HG03060 (cell line): ENCODE measurements around the gene BHLHE23.

Experiments used
- ATAC-seq: cut with Tn5 transposase; IDR thresholded peaks from one replicate; pipeline ENCODE4 v1.9.1; 2021; ENCODE audit warnings: low read depth, moderate number of reproducible peaks; ENCODE audit not compliant: unreplicated experiment

BHLHE23 gene

DNA sequence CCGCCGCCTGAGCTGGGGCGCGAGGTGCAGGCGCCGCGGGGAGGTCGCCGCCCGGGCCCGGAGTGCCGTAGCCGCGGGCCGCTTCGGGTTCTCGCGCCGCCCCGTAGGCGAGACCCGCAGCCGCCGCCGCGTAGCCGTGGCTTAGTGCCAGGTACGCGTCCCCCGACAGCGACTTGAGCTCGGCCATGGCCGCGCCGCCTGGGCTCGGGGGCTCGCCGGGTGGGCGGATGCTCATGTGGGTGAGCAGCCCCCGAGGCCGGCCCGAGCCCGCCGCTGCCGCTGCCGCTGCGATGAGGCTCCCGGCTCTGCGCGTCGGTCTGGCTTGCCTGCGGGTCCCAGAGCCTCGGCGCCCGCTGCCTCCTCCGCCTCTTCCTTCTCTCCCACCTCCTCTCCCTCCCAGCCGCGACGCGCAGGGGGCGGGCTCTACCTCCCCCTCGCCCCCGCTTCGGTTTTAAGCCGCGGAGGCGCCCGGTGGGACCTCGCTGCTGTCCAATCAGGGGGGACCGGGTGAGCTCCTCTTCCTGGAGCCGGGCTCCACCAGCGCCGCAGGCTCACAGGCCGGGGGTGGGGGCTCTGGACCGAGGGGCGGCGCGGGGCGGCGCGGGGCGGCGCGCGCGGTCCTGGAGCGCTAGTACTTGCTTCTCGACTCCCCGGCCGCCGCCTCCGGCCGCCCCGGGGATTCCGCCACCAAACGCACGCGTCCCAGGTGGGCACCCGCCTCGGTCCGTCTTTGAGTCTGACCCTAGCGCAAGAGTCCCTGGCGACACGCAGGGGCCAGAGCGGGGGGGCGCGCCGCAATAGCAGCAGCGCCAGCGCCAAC, at the start of gene BHLHE23:
Gene BHLHE23 (minus strand): TSS at position 425 of the 820 bp plus-strand sequence. CDS start 190 bp downstream, at position 235.
- no peak for ATAC-seq

DNA sequence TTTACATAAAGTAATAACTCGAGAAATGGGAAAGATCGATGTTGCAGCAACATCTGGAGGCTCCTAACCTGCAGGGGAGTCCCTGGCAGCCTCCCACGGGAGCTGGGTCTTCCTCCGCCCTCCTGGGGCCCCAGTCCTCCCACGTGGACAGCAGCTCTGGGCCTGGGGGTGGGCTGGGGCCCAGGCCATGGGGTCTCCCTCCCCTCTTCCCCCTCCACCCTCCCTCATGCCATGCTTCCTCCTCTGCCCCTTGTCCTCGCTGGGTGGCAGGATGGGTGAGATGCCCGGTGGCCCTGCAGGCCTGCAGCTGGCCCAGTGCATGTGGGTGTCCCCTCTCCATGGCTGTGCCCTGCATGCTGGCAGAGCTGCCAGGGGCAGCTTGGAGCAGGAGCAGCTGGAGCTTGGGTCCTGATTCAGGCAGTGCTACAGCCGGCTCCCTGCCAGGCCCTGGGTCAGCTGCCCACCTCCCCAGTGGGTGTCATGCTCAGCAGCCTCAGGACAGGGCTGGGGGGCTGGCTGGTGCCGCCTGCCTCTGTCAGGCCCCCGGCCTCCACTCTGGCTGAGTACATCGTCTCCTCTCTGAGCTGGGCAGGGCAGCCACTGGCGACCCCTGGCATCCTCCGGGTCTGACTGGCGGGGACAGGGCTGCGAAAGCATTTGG, 48.9 kb upstream of the BHLHE23 start:
- ATAC-seq, result no peak

DNA sequence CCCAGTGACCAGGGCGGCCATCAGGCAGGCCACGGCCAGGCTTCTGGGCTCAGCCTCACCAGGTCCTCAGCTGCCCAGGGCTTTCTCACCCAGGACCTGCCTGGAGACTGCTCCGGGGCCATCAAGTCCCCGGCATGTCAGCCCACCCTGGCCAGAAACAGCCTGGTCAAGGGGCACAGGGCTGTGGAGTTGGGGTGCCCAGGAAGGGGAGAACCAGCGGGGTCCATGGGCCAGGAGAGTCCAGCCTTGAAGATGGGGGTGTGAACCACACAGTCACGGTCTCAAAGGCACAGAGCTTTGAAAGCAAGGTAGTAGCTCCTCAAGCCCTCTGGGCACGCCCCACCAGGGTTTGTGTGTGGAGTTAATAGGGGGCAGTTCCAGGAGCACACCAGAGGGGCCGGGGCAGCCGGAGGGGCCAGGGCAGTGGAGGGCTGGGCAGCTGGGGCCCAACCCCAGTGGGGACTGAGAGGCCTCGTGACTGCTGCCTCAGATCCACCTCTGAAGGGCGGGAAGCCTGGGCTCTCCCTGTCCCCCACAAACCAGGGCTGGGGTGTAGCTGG, 48.0 kb upstream of the BHLHE23 start:
- ATAC-seq, result no peak

DNA sequence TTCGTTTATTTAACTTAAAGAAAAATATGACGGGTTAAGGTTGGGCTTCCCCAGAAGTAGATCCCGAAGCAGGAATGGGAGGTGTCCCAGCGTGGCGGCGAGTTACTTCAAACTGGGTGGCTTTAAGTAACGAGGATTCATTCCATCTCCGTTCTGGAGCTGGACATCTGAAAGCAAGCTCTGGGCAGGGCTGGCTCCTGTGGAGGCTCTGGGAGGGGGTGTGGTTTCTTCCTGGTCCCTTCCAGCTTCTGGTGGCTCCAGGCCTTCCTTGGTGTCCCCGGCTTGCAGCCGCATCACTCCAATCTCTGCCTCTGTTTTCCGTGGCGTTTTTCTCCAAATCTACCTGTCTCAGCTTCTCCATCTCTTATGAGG, 47.3 kb upstream of the BHLHE23 start:
- ATAC-seq, result no peak

DNA sequence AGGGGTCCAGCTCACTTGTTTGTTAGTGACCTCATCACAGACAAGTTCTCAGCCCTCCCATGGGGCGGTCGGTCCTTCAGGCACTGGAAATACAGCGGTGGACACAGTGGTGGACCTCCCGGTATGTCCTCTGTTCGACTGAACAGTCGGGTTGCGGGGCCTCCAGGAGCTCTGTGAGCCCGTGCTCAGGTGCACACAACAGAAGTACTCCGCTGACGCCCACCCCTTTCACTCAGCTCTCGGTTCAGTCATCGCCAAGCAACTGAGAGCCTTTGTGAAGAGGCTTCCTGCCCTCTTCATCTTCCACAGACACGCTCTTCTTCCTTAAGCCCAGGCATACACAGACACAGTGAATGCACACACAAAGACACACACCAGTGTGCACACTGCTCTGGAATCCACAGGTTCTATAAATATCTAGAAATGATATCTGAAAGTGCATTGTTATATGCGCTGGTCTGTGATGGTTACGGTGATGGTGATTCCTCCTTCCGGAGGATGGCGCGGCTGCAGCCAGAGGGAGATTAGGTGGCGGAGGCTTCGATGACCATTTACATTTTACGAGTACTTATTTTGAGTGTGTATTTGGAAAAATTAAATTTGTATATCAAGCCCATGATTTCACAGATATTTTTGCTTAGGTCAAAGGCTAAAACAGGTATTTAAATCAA, 46.8 kb upstream of the BHLHE23 start:
- no peak for ATAC-seq

DNA sequence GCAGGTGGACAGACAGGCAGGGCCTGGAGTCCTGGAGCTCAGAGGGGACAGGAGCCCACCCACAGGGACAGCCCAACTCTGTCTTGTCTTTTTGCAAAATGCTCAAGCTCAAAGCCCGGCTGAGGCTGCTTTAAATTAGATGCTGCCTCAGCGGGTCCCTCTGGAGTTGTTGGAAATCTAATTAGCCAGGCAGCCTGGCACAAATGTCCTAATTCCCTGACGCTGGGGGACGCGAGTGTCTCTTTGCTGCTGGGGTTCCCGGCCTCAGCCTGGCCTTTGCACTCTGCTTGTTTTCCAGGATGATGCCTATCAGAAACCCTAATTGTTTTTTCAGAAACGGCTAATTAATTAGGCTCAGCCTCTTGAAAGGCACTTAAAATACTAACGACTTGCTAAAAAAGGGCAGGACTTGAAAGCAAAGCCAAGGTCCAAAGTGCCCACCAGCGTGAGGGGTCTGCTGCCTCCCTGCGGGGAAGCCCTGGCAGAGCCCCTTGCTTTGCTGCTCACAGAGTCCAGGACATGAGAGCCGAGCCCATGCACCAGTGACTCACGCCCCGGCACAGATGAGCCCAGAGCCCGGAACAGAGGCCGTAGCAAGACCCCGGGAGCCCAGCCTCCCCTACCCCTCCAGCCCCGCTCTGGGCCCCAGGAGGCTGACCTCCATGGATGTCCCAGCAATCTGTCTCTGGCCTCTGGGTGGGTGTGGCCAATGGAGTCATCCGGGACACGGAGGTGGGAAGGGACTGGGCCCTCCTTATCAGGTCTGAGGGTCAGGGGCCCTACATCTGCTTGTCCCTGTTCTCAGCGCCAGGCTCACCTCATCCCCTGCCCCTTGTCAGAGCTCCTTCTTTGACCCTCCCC, 46.0 kb upstream of the BHLHE23 start:
- no peak for ATAC-seq

DNA sequence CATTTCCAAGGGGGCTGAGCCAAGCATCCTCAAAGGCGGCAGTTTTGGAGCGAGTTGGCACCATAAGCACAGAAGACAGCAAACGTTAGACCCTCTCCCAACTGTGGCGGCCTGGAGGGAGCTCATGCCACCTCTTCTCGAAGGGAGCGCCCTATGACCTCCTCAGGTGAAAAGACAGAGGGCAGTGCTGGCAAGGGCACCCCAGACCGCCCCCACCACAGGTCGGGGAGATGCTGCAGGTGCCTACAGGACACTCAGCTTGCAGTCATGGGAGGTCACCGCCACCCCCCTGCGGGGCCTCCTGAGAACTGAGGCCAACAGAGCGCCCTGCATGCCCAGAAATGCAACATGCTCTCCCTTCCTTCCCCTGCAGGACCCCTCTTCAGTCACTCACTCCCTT, 45.1 kb upstream of the BHLHE23 start:
- no peak for ATAC-seq

DNA sequence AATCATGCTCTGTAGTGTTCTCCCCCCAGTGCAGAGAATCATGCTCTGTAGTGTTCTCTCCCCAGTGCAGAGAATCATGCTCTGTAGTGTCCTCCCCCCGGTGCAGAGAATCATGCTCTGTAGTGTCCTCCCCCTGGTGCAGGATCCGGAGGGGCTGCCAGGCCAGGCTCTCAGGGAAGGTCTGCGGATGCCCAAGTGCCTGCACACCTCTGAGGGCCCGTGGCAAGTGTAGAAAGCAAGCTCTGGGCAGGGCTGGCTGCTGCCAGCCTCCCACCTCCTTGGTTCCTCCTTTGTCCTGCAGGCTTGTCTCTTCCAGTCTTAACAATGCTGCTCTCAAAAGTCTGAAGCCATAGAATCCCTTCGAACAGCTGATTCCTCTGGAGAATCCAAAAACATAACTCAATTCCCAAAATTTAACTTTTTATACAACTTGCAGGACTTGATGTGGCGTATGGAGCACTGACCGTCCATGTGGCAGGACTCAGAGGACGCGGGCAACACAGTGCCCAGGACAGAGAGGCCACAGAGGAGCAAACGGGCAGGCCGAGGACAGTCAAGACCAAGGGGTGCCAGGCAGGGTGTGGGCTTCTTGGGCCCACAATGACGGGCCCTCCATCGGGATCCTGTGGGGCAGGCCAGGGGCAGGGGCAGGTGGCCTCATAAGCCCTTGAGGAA, 44.6 kb upstream of the BHLHE23 start:
- no peak for ATAC-seq

DNA sequence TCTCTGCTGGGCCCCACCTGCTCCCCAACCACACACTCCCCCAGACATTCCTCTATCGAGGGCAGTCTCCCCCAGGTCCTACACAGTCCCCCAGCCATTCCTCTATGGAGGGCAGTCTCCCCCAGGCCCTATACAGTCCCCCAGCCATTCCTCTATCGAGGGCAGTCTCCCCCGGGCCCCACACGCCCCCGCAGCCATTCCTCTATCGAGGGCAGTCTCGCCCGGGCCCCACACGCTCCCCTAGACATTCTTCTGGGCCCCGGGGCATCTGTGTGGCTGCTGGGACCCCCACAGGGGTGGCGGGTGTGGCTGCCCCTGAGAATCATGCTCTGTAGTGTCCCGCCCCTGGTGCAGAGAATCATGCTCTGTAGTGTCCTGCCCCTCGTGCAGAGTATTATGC, 43.6 kb upstream of the BHLHE23 start:
- ATAC-seq, result no peak

DNA sequence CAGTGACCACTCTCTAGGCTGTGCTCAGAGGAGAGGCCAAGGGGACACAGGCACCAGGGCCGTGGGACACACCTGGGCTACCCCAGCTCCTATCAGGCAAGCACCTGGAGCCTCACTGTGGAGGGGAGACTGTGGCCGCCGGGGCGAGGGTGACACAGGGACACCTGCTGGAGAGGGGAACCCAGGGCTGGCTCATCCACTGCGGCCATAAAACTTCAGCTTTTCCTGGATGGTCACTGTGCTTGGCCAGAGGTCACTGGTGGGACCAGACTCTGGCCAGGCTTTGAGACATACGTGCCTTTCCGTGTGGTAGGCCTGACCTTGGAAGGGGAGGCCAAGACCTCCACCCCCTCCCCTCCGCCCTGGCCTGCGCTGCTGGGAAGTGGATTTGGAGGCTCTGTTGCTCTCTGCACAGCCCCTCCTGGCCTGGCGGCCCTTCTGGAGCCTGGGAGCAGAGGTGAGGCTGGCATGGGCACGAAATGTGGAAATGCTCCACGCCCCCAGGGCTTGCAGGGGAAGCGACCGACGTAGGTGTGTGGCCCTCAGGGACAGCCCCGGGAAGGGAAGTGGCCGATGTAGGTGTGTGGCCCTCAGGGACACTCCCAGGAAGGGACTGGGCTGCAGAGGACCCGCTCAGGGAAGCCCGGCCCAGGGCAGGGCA, 42.9 kb upstream of the BHLHE23 start:
- no peak for ATAC-seq

DNA sequence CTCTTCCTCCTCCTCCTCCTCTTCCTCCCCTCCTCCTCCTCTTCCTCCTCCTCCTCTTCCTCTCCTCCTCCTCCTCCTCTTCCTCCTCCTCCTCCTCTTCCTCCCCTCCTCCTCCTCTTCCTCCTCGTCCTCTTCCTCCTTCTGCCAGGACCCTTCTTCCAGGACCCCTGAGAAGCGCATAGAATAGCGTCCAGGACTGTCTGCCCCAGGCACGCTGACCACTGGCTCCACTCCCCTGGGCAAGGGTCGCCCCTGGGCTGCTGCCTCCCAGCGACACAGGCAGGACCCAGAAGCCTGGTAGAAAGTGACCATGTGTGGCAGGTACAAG, 42.4 kb upstream of the BHLHE23 start:
- no peak for ATAC-seq

DNA sequence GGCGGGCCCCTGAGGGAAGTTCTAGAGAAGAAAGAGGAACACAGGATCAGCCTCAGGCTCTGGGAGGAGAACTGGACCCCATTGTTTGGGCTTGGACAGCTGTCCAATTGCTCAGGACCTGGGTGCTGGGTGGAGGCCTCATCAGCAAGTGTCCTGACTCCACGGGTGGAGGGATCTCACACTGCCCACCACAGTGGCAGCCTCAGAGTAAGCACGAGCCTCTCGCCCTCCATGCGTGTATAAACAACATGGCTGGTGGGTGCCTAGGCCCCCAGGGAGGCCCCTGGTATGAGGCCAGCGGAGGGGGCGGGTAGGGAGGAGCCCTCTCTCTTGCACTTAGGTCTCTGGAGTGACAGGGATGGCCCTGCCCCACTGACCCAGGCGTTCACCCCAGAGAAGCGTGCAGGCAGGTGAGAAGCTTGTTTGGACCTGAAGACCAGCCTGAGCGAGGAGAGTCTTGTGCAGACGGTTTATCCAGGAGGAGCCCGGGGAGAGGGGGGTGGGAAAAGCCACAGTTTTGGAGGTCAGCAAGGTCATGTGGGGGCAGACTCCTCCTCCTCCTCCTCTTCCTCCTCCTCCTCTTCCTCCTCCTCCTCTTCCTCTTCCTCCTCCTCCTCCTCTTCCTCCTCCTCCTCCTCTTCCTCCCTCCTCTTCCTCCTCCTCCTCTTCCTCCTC, 41.9 kb upstream of the BHLHE23 start:
- no peak for ATAC-seq

DNA sequence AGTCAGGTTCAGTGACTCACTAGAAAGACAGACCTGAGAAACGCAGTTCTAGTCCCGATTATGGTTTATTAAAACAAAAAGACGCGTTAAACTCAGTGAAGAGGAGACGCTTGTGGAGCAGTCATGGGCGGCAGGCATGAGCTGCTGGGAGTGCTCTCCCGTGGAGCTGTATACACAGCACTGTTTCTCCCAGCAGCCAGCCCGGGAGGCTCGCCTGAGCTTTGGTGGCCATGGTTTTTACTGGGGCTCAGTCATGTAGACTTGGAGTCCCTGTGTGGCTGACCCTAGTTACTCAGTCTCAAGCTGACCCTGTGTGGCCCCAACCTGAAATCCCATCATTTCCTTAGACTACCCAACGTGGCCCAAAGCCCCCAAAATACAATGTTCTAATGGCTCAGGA, 41.2 kb upstream of the BHLHE23 start:
- ATAC-seq, result no peak

DNA sequence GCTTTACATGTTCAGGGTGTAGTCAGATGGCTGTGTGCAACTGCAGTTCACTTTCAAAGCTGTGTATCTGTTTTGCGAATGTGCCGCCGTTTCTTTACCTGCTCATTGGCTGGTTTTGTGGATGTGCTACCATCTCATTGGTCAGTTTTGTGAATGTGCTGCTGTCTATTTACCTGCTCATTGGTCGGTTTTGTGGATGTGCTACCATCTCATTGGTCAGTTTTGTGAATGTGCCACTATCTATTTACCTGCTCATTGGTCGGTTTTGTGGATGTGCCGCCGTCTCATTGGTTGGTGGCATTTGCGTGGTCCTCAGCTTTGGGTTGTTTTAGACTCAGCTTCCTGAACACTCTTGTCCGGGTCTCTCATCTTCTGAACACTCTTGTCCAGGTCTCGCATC, 40.5 kb upstream of the BHLHE23 start:
- ATAC-seq, result no peak

DNA sequence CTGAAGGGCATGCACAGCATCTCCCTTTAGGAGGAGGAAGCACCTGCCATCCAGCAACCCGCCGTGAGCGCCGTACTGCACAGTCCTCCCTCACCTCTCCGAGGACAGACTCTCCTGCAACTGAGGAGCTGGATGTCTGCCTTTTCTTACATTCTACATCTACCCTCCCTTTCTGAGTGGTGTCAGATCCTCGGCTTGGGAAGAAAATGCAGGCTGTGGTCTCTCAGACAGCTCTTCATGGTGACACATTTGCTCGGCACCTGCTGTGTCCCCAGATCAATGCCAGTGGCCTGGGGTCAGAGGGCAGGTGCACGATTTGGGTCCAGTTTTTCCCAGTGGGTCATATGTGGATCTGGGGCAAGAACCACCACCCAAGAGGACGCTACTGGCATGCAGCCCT, 40.1 kb upstream of the BHLHE23 start:
- ATAC-seq, result no peak

DNA sequence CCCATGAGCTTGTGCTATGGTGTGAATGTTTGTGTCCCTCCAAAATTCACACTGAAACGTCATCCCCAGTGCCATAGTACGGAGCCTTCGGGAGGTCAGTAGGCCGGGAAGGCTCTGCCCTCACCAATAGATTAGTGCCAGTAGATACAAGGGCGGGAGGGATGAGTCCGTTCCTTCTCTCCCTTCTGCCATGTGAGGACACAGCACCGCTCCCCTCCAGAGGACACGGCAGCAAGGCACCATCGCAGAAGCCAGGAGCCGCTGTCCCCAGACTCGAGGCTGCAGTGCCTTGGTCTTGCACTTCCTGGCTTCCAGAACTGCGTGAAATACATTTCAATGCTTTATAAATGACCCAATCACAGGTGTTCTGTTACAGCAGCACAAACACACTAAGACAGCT, 39.2 kb upstream of the BHLHE23 start:
- no peak for ATAC-seq

DNA sequence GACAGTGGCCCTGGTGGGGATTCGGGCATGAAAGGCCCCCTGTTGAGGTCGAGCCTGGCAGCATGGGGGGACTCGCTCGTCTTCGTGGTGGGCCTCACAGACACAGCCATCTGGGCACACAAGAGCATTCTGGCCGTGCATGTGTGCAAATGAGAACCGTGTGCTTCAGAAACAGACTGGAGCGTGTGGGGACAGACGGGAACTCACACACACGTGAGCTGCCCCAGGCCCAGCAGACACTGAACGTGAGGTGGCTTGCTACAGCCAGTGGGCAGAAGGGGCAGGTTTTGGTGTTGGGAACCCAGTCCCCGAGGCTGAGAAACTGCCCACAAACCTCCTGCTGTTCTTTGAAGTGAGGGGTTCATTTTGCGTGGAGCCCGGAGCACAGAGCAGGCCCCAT, 38.6 kb upstream of the BHLHE23 start:
- ATAC-seq, result no peak

DNA sequence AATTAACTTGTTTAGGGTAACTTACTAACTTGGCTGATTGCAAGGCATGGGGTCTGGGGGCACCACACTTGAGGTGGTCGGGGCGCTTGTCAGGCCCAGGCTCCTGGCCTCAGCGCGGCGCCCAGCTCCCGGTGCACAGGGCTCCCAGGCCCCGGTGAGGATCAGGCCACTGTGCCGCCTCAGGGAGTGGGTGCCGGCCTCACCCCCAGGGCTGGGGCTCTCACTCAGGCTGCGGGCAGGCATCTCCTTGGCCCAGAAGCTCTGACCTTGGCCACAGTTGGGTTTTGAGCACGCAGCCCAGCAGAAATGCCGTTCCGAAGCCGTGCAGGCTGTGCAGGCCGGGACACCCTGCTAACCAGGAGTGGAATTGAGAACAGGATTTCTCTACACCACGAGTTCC, 37.8 kb upstream of the BHLHE23 start:
- ATAC-seq, result no peak

DNA sequence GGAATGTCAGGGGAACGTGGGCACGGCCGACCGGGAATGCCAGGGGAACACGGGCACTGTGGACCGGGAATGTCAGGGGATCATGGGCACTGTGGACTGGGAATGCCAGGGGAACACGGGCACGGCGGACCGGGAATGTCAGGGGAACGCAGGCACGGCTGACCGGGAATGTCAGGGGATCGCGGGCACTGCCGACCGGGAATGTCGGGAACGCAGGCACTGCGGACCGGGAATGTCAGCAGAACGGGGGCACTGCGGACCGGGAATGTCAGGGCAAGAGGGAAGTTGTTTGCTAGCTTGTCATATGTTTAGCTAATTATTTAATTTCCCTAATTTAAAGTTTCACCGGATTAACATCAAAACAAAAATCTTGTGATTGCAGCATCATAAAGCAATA, 37.4 kb upstream of the BHLHE23 start:
- ATAC-seq, result no peak
